ENCODE data around the gene DMBT1. TPM values are rescaled to one million over a fixed set of nuclear protein-coding genes. Genes with fewer than 3 reads are reported as not detected.

The DMBT1 gene
- total and polyA plus RNA-seq, 9 donors: 0.03 to 0.46 (median 0.10) TPM; not detected in 2

DNA sequence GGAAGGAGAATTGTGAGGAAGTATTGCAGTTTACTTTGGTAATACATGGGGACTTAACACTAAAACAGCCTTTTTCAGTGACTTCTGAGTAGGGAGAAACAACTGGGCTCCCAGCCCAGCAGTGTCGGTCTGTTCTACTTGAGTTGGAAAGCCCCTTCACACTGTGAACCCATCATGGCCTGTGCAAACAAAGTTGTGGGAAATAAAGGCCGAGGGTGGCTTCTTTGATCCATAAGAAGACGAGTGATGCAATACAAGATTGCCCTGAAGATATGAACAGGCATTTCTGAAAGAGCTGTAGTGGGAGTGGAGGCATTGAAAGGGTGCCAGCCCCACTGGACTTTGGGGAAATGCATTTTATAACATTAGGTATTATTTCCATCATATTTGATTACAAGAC lies 110.8 kb downstream of the DMBT1 start:
- Histone ChIP-seq H3K27ac (no peak overlapping the region), H3K4me3 (no peak overlapping the region), H3K4me1 (ENCODE audit: insufficient read depth) (no peaks in the 10 kb centered on the region), H3K36me3 (no peaks in the 10 kb centered on the region), H3K27me3 (no peaks in the 10 kb centered on the region), H3K9me3 (no peaks in the 10 kb centered on the region)
- no peak for DNase-seq
- intact Hi-C loops (cut with DNase I): no loop called here
- TF ChIP-seq, protein P1, sequence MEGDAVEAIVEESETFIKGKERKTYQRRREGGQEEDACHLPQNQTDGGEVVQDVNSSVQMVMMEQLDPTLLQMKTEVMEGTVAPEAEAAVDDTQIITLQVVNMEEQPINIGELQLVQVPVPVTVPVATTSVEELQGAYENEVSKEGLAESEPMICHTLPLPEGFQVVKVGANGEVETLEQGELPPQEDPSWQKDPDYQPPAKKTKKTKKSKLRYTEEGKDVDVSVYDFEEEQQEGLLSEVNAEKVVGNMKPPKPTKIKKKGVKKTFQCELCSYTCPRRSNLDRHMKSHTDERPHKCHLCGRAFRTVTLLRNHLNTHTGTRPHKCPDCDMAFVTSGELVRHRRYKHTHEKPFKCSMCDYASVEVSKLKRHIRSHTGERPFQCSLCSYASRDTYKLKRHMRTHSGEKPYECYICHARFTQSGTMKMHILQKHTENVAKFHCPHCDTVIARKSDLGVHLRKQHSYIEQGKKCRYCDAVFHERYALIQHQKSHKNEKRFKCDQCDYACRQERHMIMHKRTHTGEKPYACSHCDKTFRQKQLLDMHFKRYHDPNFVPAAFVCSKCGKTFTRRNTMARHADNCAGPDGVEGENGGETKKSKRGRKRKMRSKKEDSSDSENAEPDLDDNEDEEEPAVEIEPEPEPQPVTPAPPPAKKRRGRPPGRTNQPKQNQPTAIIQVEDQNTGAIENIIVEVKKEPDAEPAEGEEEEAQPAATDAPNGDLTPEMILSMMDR (IDR thresholded peaks at IDR 0.05): no peak
- TF ChIP-seq POLR2A (IDR thresholded peaks at IDR 0.05): no peak
- no peak for TF ChIP-seq EP300 (IDR thresholded peaks at IDR 0.05)
- 39 to 52% (median 42%) methylated on average over 3 of the region's 3 CpGs for WGBS, 3 donors

DNA sequence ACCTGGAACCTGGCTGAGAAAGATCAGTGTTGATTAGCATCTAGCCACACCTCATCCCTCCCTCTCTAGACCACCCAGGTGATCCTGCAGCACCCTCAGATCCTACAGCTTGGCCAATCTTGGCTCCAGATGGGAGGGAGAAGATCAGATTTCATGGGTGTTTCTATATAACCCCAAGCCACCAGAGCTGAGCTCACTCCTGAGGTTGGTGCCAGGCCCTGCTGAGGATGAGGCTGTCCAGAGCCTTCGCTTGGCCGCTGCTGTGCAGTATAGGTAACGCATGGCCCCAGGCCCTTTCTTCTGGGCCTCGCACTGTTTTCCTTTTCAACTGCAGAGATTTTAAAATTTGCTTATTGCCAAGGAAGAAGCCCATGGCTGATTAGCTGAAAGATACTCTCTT lies 112.1 kb downstream of the DMBT1 start:
- Histone ChIP-seq H3K36me3 (no peaks in the 10 kb centered on the region), H3K27ac (no peak overlapping the region), H3K27me3 (no peaks in the 10 kb centered on the region), H3K9me3 (no peaks in the 10 kb centered on the region), H3K4me1 (ENCODE audit: insufficient read depth) (no peaks in the 10 kb centered on the region), H3K4me3 (no peak overlapping the region)
- intact Hi-C loops (cut with DNase I): no loop called here
- no peak for DNase-seq
- WGBS, 3 donors: 88 to 92% (median 91%) methylated on average over 4 of the region's 4 CpGs
- TF ChIP-seq POLR2A (IDR thresholded peaks at IDR 0.05) (no peak), EP300 (IDR thresholded peaks at IDR 0.05) (no peak)
- TF ChIP-seq, protein P1 (IDR thresholded peaks at IDR 0.05): no peak

DNA sequence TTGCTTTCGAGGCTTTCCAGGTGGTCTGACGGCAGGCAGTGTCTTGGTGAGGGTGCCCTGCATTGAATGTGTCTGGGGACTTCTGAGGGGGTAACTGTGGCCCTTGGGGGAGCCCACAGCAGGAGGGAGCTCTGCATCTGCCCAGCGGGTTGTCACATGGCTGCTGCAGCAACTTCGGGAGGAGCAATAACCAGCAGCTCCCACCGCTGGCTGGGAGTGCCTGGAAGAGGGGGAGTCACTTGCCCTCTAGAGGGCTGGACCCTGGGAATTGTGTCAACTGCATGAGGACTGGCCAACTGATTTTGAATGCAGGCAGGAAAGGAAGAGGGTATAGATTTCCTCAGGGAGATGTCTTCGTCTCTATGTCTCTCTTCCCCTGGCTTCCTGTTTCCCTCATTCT lies 112.7 kb downstream of the DMBT1 start:
- Histone ChIP-seq H3K27me3 (no peaks in the 10 kb centered on the region), H3K4me3 (no peak overlapping the region), H3K36me3 (no peaks in the 10 kb centered on the region), H3K9me3 (no peaks in the 10 kb centered on the region), H3K4me1 (ENCODE audit: insufficient read depth) (no peaks in the 10 kb centered on the region), H3K27ac (no peak overlapping the region)
- WGBS, 3 donors: 49 to 53% (median 49%) methylated on average over 6 of the region's 6 CpGs
- intact Hi-C loops (cut with DNase I): no loop called here
- DNase-seq: no peak
- TF ChIP-seq, protein P1 (IDR thresholded peaks at IDR 0.05): no peak
- TF ChIP-seq EP300 (IDR thresholded peaks at IDR 0.05) (no peak), POLR2A (IDR thresholded peaks at IDR 0.05) (no peak)

DNA sequence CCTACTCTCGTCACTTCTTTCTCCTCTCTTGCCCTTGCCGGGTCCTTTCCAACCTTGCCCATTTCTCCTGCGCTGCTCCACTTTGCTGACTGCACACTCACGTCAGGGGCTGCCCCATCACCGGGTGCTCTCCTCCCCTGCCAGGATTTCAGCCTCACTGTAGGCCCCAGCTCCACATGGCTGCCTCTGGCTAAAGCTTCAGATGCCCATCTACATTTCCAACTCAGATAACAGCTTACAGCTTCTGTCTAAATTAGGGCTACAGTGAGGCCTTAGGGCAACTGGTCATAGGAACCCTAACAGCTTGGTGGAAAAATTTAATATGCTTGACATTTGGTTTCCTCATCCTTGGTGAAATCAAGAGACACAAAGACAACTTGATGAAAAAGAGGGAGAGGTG lies 113.2 kb downstream of the DMBT1 start:
- no peak for DNase-seq
- no peaks in the 10 kb centered on the region for H3K4me1 ChIP-seq (ENCODE audit: insufficient read depth)
- no peaks in the 10 kb centered on the region for H3K9me3 ChIP-seq
- 82 to 86% (median 82%) methylated on average over 5 of the region's 5 CpGs for WGBS, 3 donors
- no peak overlapping the region for H3K4me3 ChIP-seq
- intact Hi-C loops (cut with DNase I): no loop called here
- no peak overlapping the region for H3K27ac ChIP-seq
- no peak for TF ChIP-seq EP300 (IDR thresholded peaks at IDR 0.05)
- TF ChIP-seq, protein P1 (IDR thresholded peaks at IDR 0.05): no peak
- no peak for TF ChIP-seq POLR2A (IDR thresholded peaks at IDR 0.05)
- no peaks in the 10 kb centered on the region for H3K36me3 ChIP-seq
- no peaks in the 10 kb centered on the region for H3K27me3 ChIP-seq

DNA sequence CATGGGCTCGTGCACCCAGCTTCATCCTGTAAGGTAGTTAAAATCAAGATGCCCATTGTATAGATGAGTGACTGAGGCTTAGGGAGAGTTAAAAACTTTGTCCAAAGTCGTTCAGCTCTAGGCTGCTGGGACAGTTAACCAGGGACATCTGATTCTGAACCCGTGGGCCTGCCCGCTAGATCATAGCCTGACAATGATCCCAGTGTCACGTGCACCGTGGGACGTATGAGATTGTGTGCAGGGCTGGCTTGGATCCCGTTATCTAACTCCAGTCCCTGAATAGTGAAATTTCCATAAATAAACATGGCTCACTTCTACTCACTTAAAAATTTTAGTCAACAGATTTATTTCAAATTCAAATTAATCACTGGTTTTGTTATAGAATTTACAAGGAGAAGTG lies 114.2 kb downstream of the DMBT1 start:
- H3K27ac ChIP-seq: no peak overlapping the region
- H3K9me3 ChIP-seq: no peaks in the 10 kb centered on the region
- TF ChIP-seq, protein P1 (IDR thresholded peaks at IDR 0.05): no peak
- TF ChIP-seq EP300 (IDR thresholded peaks at IDR 0.05) (no peak), POLR2A (IDR thresholded peaks at IDR 0.05) (no peak)
- no peaks in the 10 kb centered on the region for H3K4me1 ChIP-seq (ENCODE audit: insufficient read depth)
- 55 to 61% (median 56%) methylated on average over 8 of the region's 8 CpGs for WGBS, 3 donors
- DNase-seq: no peak
- no peak overlapping the region for H3K4me3 ChIP-seq
- H3K27me3 ChIP-seq: no peaks in the 10 kb centered on the region
- intact Hi-C loops (cut with DNase I): no loop called here
- H3K36me3 ChIP-seq: no peaks in the 10 kb centered on the region
